GM12873 (cell line): ENCODE data around the gene LRRC27.

Experiments
- CTCF ChIP-seq: IDR thresholded peaks from 2 replicates; pipeline ENCODE4 v1.5.1; 2012; ENCODE audit warnings: low read depth, mild to moderate bottlenecking, moderate library complexity, low read length, control low read depth; ENCODE audit not compliant: insufficient read depth; ENCODE audit errors: missing control alignments

The LRRC27 gene

GRCh38 chr10:132368881-132369635 is 37.1 kb downstream of the LRRC27 start:
- TF ChIP-seq CTCF, result no peak

GRCh38 chr10:132369636-132370185 is 37.7 kb downstream of the LRRC27 start:
- TF ChIP-seq CTCF, result no peak

GRCh38 chr10:132370426-132371340 is 38.7 kb downstream of the LRRC27 start:
- no peak for TF ChIP-seq CTCF

GRCh38 chr10:132371641-132372081 is 39.7 kb downstream of the LRRC27 start:
- TF ChIP-seq CTCF, result peak; percentile 67

GRCh38 chr10:132372516-132373095 is 40.6 kb downstream of the LRRC27 start:
- no peak for TF ChIP-seq CTCF

- TF ChIP-seq CTCF, result no peak
Measured at GRCh38 chr10:132373241-132373955, 41.4 kb downstream of the LRRC27 start.
